ENCODE measurements around the gene SLC4A2.

DNA sequence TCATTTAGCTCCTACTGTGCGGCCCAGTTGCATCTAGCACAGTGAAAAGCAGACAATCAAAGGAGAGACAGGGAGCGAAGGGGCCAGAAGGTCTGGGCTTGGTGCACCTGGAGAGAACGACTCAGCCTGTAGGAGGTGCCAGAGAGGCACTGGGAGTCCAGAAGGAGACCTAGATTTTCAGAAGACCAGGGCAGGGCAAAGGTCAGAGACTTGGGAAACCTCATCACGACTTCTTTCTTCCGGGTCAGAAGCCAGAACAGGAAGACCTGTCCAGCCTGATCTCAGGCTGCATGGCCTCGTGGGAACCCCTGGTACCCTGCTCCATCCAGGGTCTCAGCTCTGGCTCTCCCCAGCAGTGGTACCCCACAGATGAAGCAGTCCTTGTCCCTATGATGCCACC is 32.0 kb downstream of the SLC4A2 start:
- TF ChIP-seq CTCF (IDR thresholded peaks at IDR 0.05; ENCODE audit: low read depth, low read length) (peak; percentile 54), EZH2phosphoT487 (IDR thresholded peaks at IDR 0.05; ENCODE audit: low read depth) (no peak)

Measured in OCI-LY3 (cell line).